SK-MEL-5 (cell line): ENCODE results near the gene ZIC3. TPM values are rescaled to one million over a fixed set of nuclear protein-coding genes. Genes with fewer than 3 reads are reported as not detected.

Experiments
- DNase-seq: peaks from one replicate; pipeline ENCODE4 v3.0.0-alpha.2; 2016; ENCODE audit warnings: low read depth, low spot score
- in situ Hi-C: cut with HindIII; loops from 2 replicates; pipeline ENCODE4 v1.10.0; 2016; ENCODE audit warnings: low sequenced_read_pairs, high pct_unique_total_duplicates, low pct_unique_long_range_greater_than_20kb
- small RNA-seq, 2 experiments: library from RNA; depleted of rRNA; stranded (forward); fragments of <200 nt; gene quantifications; one replicate each; pipeline ENCODE3, GENCODE V24; 2014
- total RNA-seq: library from RNA; depleted of rRNA; stranded (reverse); fragments of >200 nt; shearing (Covaris generic); gene quantifications from 2 replicates; pipeline ENCODE4 v1.2.3, GENCODE V29; 2014

Gene ZIC3
- total RNA-seq, 1 experiment from 2014 or later = 0.16 TPM

DNA sequence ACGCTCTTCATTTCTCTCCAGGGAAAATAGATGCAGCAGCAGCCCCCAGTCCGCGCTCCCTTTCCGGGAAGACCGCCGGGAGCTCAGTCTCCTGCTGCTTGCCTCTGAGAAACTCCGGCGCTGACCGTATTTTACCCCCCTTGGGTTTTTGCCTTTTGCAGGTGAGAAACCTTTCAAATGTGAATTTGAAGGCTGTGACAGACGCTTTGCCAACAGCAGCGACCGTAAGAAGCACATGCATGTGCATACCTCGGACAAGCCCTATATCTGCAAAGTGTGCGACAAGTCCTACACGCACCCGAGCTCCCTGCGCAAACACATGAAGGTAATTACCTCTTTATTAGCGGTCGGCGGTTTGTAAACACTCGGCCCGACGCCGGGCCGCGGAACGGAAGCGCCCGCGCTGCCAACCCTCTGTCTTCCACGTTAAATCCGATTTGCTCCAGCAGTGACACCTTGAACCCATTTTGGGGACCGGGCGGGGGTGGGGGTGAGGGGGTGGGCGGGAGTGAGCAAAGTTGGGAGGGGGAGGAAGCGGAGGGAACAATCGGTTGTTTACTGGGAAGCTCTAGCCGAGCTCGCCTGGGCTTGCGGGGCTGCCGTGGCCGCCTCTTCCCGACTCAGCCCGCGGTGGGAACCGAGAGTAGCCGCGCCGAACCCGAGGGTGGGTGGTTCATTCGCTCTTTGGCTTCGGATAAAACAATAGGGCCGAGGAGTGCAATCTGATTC is 3.0 kb downstream of the ZIC3 start:
- DNase-seq = no peak
- in situ Hi-C loops = no loop called here

DNA sequence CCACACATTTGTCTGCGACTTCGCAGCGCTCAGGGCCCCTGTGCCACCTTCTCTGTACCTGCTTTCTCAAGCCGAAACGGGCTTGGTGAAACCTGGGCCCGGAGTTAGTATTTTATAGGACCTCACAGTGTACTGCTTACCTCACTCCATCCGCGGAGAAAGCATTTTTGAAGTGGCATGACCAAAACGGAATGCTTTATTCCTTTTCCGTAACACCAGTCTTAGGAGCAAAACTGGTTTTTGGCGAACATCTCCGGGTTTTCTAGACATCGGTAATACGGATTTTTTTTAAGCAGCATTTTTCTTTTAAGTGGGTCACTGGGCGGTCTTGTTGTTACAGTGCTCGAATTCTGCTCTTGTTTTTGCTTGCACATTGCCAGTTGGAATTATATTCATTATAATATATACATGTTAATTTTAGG is 3.6 kb downstream of the ZIC3 start:
- no peak for DNase-seq
- in situ Hi-C loops = no loop called here

DNA sequence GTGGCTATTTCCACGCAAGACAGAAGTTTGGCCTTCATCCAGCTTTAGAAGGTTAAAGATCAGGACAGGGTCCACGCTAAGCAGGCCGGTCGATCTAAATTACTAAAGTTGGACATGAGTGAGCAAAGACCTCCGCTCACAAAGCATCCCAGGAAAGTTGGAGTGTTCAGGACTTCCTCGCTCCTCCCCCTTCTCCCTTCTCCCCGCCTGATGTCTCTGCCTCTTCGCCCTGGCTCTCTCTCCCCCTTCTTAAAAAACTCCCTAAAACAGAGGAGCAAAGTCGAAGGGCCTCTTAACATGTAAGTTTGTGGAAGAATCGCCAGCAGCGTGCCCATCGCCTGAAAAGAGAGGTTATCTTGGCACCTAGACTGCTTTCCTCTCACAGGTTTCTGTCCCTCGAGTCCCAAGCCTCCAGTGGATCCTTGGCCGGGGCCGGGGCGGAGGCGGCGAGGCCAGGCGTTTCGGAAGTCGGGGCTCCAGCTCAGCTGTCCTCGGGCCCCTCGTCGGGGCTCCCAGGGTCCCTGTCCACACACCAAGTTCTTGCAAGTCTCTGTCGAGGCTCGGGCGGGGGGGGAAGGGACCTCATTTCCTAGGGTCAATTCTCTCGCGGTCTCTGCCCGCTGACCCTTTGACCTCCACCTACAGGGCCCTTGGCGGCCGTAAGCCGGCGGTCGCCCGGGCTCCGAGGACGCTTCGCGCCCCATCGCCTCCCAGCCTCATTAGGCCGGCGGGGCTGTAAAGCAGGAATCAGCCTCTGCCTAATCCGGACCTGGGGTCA is 7.6 kb downstream of the ZIC3 start:
- DNase-seq = no peak
- in situ Hi-C loops = no loop called here

GRCh38 chrX:137574102-137574783 is 8.3 kb downstream of the ZIC3 start:
- DNase-seq = no peak
- in situ Hi-C loops = no loop called here

GRCh38 chrX:137574784-137575293 is 8.9 kb downstream of the ZIC3 start:
- in situ Hi-C loops = no loop called here
- no peak for DNase-seq

- DNase-seq = no peak
- in situ Hi-C loops = no loop called here
Observed at GRCh38 chrX:137575596-137576255, 9.8 kb downstream of the ZIC3 start.

- DNase-seq = no peak
- in situ Hi-C loops = no loop called here
Observed at GRCh38 chrX:137587151-137587550, 21.2 kb downstream of the ZIC3 start.

GRCh38 chrX:137600769-137601168 is 34.8 kb downstream of the ZIC3 start:
- in situ Hi-C loops = no loop called here
- no peak for DNase-seq

Small RNA genes lying within 50 kb of the gene (small RNA-seq; reads per million reads assigned to genes)
- gene RN7SL325P = 0 to 0.05 reads per million in 2 experiments
